Esophagus squamous epithelium (tissue), 5 donors: ENCODE results near the gene DOC2A. TPM values are rescaled to one million over a fixed set of nuclear protein-coding genes. Genes with fewer than 3 reads are reported as not detected.
"Not testable (repeated sequence)": the region's sequence is repeated elsewhere in the genome, so short reads cannot be mapped to it uniquely, and the experiment has no call there.

Experiments used
- DNase-seq: peaks from one replicate; lab custom pipeline; 2025; lab: John Stamatoyannopoulos, UW
- H3K27ac ChIP-seq, 4 donors: fragments of 200-600 bp; sonication (generic); one replicate each; pipeline ENCODE4 v1.5.1; 2016 to 2019; ENCODE audit warnings: mild to moderate bottlenecking in 1 of 4
- H3K27me3 ChIP-seq, 4 donors: fragments of 200-600 bp; sonication (generic); 1 replicate in 3 of 4; 2 replicates in 1 of 4; pipeline versions ENCODE4 v1.5.1 to v1.6.0; 2017 to 2021; ENCODE audit warnings: antibody characterized with exemption in 1 of 4
- H3K36me3 ChIP-seq, 3 donors: fragments of 200-600 bp; sonication (generic); one replicate each; pipeline ENCODE4 v1.5.1; 2016 to 2019
- H3K4me1 ChIP-seq, 3 donors: fragments of 200-600 bp; sonication (generic); one replicate each; pipeline ENCODE4 v1.5.1; 2017 to 2019
- H3K4me3 ChIP-seq, 4 donors: fragments of 200-600 bp; sonication (generic); 1 replicate in 3 of 4; 2 replicates in 1 of 4; pipeline ENCODE4 v1.5.1; 2016 to 2019; ENCODE audit warnings: mild to moderate bottlenecking in 2 of 4, moderate library complexity in 1 of 4
- H3K9me3 ChIP-seq, 3 donors: fragments of 200-600 bp; sonication (generic); one replicate each; pipeline ENCODE4 v1.5.1; 2016 to 2019
- POLR2A ChIP-seq, 4 donors: fragments of 450-650 bp; IDR thresholded peaks; one replicate each; pipeline ENCODE4 v1.6.1; 2017; ENCODE audit warnings: antibody characterized with exemption in 4 of 4, mild to moderate bottlenecking in 4 of 4, moderate library complexity in 3 of 4
- WGBS, 2 donors: methylation state at CpG; one replicate each; pipeline ENCODE4 v1.1.5; 2018; 5-methylcytosine and 5-hydroxymethylcytosine counted together
- intact Hi-C: fragments of 100-400 bp; cut with DNase I; formaldehyde crosslinking; loops from one replicate; pipeline ENCODE4 v1.15.0; 2022
- total RNA-seq, 4 donors: library from RNA; depleted of rRNA; stranded (reverse); fragments of >200 nt; gene quantifications; one replicate each; pipeline ENCODE4 v1.1.0, GENCODE V29; 2016
- TF ChIP-seq, protein P1 (sequence below), 6 experiments: fragments of 450-650 bp in 4 of 6; fragments of 200-600 bp in 2 of 6; sonication (generic) in 2 of 6; IDR thresholded peaks; one replicate each; pipeline ENCODE4 v1.5.1; 2016 to 2019; ENCODE audit warnings: antibody characterized with exemption in 6 of 6, mild to moderate bottlenecking in 4 of 6, moderate library complexity in 4 of 6
- donor health status: DM: yes; HTN: yes; CAD: no.

The DOC2A gene
- total RNA-seq, 4 donors from 2014 or later, result 0.50 to 0.76 TPM; not detected in 2

DNA sequence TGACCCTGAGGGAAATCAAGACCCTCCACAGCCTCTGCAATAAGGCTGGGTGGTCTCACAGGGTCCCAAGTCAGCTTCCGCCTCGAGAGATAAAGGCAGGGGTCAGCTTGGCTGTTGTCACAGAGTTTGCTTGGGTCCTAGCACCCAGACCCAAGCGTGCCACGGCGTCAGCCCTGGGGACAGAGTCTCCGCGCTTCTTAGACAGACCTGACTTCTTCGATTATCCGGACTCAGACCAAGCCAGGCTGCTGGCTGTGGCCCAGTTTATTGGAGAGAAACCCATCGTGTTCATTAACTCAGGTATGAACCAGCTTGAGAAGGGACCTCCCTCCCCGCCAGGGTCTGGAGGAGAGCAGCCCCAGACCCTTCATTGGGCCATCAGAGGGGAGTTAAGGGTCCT, 12.8 kb upstream of the DOC2A start:
- DNase-seq, result no peak
- Histone ChIP-seq H3K4me3 (no peak overlapping the region), H3K27me3 (peaks cover 0 to 48% (median 0%) of the 10 kb centered on the region in 4 donors), H3K4me1 (peaks cover 0 to 15% (median 9%) of the 10 kb centered on the region in 3 donors), H3K27ac (no peak overlapping the region), H3K9me3 (no peaks in the 10 kb centered on the region), H3K36me3 (no peaks in the 10 kb centered on the region)
- TF ChIP-seq POLR2A (IDR thresholded peaks at IDR 0.05), result no peak
- TF ChIP-seq, protein P1, sequence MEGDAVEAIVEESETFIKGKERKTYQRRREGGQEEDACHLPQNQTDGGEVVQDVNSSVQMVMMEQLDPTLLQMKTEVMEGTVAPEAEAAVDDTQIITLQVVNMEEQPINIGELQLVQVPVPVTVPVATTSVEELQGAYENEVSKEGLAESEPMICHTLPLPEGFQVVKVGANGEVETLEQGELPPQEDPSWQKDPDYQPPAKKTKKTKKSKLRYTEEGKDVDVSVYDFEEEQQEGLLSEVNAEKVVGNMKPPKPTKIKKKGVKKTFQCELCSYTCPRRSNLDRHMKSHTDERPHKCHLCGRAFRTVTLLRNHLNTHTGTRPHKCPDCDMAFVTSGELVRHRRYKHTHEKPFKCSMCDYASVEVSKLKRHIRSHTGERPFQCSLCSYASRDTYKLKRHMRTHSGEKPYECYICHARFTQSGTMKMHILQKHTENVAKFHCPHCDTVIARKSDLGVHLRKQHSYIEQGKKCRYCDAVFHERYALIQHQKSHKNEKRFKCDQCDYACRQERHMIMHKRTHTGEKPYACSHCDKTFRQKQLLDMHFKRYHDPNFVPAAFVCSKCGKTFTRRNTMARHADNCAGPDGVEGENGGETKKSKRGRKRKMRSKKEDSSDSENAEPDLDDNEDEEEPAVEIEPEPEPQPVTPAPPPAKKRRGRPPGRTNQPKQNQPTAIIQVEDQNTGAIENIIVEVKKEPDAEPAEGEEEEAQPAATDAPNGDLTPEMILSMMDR (IDR thresholded peaks at IDR 0.05), result no peak
- intact Hi-C loops, result no loop called here
- 66 to 79% methylated on average over 3 to 7 of the region's 11 CpGs for WGBS, 2 donors

GRCh38 chr16:30022887-30023286, 12.1 kb upstream of the DOC2A start, which contains the start of gene C16orf92:
Gene C16orf92, plus strand, starts transcription at chr16:30023198. Its CDS starts 143 bp downstream, at chr16:30023341.
- 76 to 78% methylated on average over 4 to 6 of the region's 6 CpGs for WGBS, 2 donors
- Histone ChIP-seq H3K27ac (no peak within 1 kb of the TSS), H3K27me3 (peaks cover 0 to 41% (median 0%) of the 10 kb centered on the region in 4 donors), H3K4me3 (no peak within 1 kb of the TSS), H3K36me3 (no peaks in the 10 kb centered on the region), H3K4me1 (peaks cover 0 to 15% (median 9%) of the 10 kb centered on the region in 3 donors), H3K9me3 (no peaks in the 10 kb centered on the region)
- intact Hi-C loops, result no loop called here
- TF ChIP-seq, protein P1 (IDR thresholded peaks at IDR 0.05), result no peak
- TF ChIP-seq POLR2A (IDR thresholded peaks at IDR 0.05), result no peak
- no peak for DNase-seq

DNA sequence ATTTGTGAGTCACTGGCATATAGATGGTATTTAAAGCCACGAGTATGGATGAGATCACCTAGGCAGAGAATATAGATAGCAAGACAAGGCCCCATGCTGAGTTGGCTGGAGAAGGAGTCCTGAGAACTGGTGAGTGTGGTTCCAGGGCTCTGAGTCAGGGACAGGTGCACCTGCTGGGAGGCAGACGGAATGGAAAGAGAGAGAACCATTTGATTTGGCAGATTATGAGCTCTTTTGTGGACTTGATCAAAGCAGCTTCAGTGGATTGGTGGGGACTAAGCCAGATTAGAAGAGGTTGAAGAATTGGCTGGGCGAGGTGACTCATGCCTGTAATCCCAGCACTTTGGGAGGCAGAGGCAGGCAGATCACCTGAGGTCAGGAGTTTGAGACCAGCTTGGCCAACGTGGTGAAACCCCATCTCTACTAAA, 7.9 kb upstream of the DOC2A start:
- DNase-seq, result no peak
- Histone ChIP-seq H3K36me3 (no peaks in the 10 kb centered on the region), H3K4me1 (peaks cover 0 to 15% (median 9%) of the 10 kb centered on the region in 3 donors), H3K4me3 (no peak overlapping the region), H3K27me3 (no peaks in the 10 kb centered on the region), H3K9me3 (no peaks in the 10 kb centered on the region), H3K27ac (no peak overlapping the region)
- TF ChIP-seq POLR2A (IDR thresholded peaks at IDR 0.05), result no peak
- TF ChIP-seq, protein P1 (IDR thresholded peaks at IDR 0.05), result no peak
- 51 to 56% methylated on average over 4 of the region's 4 CpGs for WGBS, 2 donors
- intact Hi-C loops, result no loop called here

- H3K9me3 ChIP-seq, intact Hi-C loops, H3K36me3 ChIP-seq, H3K27me3 ChIP-seq, H3K4me3 ChIP-seq, H3K27ac ChIP-seq, DNase-seq: not testable (repeated sequence)
- 76 to 78% methylated on average over 2 to 4 of the region's 4 CpGs for WGBS, 2 donors
- H3K4me1 ChIP-seq, result peaks cover 0 to 15% (median 9%) of the 10 kb centered on the region in 3 donors
Observed at GRCh38 chr16:30017937-30018336, 7.1 kb upstream of the DOC2A start.

DNA sequence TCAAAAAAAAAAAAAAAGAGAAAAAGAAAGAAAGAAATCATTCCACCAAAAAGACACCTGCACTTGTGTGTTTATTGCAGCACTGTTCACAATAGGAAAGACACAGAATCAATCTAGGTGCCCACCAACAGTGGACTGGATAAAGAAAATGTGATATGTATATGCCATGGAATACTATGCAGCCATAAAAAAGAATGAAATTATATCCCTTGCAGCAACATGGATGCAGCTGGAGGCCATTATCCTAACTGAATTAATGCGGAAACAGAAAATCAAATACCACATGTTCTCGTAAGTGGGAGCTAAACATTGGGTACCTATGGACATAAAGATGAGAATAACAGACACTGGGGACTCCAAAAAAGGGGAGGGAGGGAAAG, 6.4 kb upstream of the DOC2A start:
- H3K4me3 ChIP-seq, result no peak overlapping the region
- H3K27ac ChIP-seq, result no peak overlapping the region
- no peaks in the 10 kb centered on the region for H3K36me3 ChIP-seq
- no peak for TF ChIP-seq POLR2A (IDR thresholded peaks at IDR 0.05)
- TF ChIP-seq, protein P1 (IDR thresholded peaks at IDR 0.05), result no peak
- intact Hi-C loops, result no loop called here
- H3K27me3 ChIP-seq, result peaks cover 0 to 6% (median under 1%) of the 10 kb centered on the region in 4 donors
- WGBS, 2 donors, result 93 to 98% methylated on average over 2 of the region's 2 CpGs
- H3K4me1 ChIP-seq, result peaks cover 0 to 15% (median 9%) of the 10 kb centered on the region in 3 donors
- H3K9me3 ChIP-seq, result no peaks in the 10 kb centered on the region
- DNase-seq, result no peak
